Kidney (tissue), 14 donors: ENCODE data around the gene ZNF521. TPM values are rescaled to one million over a fixed set of nuclear protein-coding genes. Genes with fewer than 3 reads are reported as not detected.

ENCODE experiments used
- DNase-seq, 5 donors: peaks; one replicate each; pipeline ENCODE4 v3.0.0-alpha.2; 2013 to 2020
- FAIRE-seq: peaks from 2 replicates; lab custom pipeline; 2012; peaks lifted over from hg19 to GRCh38; lab: Jason Lieb, UNC
- H3K27ac ChIP-seq, 2 donors: one replicate each; pipeline ENCODE4 v1.7.0; 2013; ENCODE audit warnings: low read depth in 2 of 2, low read length in 2 of 2, inconsistent platforms in 1 of 2
- H3K27me3 ChIP-seq: one replicate; pipeline ENCODE4 v1.7.1; 2013; ENCODE audit warnings: low read length, inconsistent platforms; ENCODE audit not compliant: control insufficient read depth, insufficient read depth
- H3K36me3 ChIP-seq, 3 donors: one replicate each; pipeline versions ENCODE4 v1.7.0 to v1.7.1; 2013; ENCODE audit warnings: low read length in 3 of 3, control low read depth in 1 of 3, inconsistent platforms in 1 of 3; ENCODE audit not compliant: insufficient read depth in 3 of 3, control insufficient read depth in 2 of 3
- H3K4me1 ChIP-seq, 3 donors: one replicate each; pipeline versions ENCODE4 v1.7.0 to v1.7.1; 2013; ENCODE audit warnings: low read length in 3 of 3, inconsistent platforms in 1 of 3, low read depth in 1 of 3; ENCODE audit not compliant: control insufficient read depth in 2 of 3, insufficient read depth in 2 of 3
- H3K4me3 ChIP-seq, 3 donors: one replicate each; pipeline versions ENCODE4 v1.7.0 to v1.8.1; 2013; ENCODE audit warnings: low read length in 3 of 3, control low read depth in 1 of 3, inconsistent platforms in 1 of 3
- H3K9ac ChIP-seq, 3 donors: one replicate each; pipeline versions ENCODE4 v1.7.0 to v1.7.1; 2013; ENCODE audit warnings: low read length in 3 of 3, control low read depth in 1 of 3, inconsistent platforms in 1 of 3
- H3K9me3 ChIP-seq, 3 donors: one replicate each; pipeline versions ENCODE4 v1.7.0 to v1.7.1; 2013; ENCODE audit warnings: low read length in 3 of 3, control low read depth in 1 of 3, inconsistent platforms in 1 of 3; ENCODE audit not compliant: control insufficient read depth in 2 of 3, insufficient read depth in 1 of 3
- intact Hi-C: fragments of 100-400 bp; cut with DNase I; formaldehyde crosslinking; loops from one replicate; pipeline ENCODE4 v1.11.1; 2022
- polyA plus RNA-seq: library from polyadenylated mRNA; stranded (reverse); fragments of 350-450 nt; fragmentation: Illumina TruSeq; extraction: RNeasy Lipid Tissue Mini Kit (QIAGEN cat#74804); gene quantifications from one replicate; pipeline ENCODE4 v1.2.3, GENCODE V29; 2014; ENCODE audit warnings: low read depth, low replicate concordance; ENCODE audit not compliant: insufficient read depth
- total RNA-seq: library from RNA; stranded (reverse); fragmentation: NEBNext Ultra II Directional; extraction: Animal tissue kit (Norgen Biotek cat#: 25700); gene quantifications from one replicate; pipeline ENCODE4 v1.2.1, GENCODE V29; 2021
- TF ChIP-seq, protein P1 (sequence below): IDR thresholded peaks from 3 replicates; pipeline ENCODE4 v1.5.1; 2012; ENCODE audit warnings: mild to moderate bottlenecking, moderate library complexity, borderline replicate concordance; ENCODE audit not compliant: insufficient read depth; ENCODE audit errors: extremely low read depth
- donor health status: control.
- donor health status: control.
- donor health status: control.
- donor health status: control.
- donor health status: control.
- donor health status: DM: yes; HTN: yes; CAD: no.
- donor health status: Normal renal cell carcinoma (clear cell type).

Gene ZNF521
- total and polyA plus RNA-seq, 2 donors from 2014 or later = 1.8 to 18.0 TPM

DNA sequence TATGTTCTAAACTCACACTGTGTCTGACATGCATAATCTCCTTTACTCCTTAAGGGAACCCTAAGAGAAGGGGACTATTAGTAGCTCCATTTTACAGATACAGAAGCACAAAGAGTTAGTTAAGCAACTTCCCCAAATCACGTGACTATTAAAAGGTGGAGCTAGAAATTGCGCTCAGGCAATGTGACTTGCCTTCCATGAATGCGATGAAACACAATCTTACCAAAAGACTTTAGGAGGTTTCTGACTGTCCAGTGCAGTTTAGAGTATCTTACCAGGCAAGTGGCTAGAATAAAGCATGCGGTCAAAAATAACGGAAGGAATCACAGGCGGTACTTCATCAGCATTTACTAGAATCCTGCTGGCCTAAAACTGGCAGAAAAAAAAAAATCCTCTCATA, 70.4 kb downstream of the ZNF521 start:
- H3K4me3 ChIP-seq = no peak overlapping the region
- no peak overlapping the region for H3K27ac ChIP-seq
- H3K36me3 ChIP-seq = no peaks in the 10 kb centered on the region
- H3K9ac ChIP-seq = no peak overlapping the region
- TF ChIP-seq, protein P1, sequence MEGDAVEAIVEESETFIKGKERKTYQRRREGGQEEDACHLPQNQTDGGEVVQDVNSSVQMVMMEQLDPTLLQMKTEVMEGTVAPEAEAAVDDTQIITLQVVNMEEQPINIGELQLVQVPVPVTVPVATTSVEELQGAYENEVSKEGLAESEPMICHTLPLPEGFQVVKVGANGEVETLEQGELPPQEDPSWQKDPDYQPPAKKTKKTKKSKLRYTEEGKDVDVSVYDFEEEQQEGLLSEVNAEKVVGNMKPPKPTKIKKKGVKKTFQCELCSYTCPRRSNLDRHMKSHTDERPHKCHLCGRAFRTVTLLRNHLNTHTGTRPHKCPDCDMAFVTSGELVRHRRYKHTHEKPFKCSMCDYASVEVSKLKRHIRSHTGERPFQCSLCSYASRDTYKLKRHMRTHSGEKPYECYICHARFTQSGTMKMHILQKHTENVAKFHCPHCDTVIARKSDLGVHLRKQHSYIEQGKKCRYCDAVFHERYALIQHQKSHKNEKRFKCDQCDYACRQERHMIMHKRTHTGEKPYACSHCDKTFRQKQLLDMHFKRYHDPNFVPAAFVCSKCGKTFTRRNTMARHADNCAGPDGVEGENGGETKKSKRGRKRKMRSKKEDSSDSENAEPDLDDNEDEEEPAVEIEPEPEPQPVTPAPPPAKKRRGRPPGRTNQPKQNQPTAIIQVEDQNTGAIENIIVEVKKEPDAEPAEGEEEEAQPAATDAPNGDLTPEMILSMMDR = no peak
- no peaks in the 10 kb centered on the region for H3K9me3 ChIP-seq
- H3K4me1 ChIP-seq = no peaks in the 10 kb centered on the region
- DNase-seq (no peak), FAIRE-seq (no peak)
- no peaks in the 10 kb centered on the region for H3K27me3 ChIP-seq
- intact Hi-C loops = no loop called here

DNA sequence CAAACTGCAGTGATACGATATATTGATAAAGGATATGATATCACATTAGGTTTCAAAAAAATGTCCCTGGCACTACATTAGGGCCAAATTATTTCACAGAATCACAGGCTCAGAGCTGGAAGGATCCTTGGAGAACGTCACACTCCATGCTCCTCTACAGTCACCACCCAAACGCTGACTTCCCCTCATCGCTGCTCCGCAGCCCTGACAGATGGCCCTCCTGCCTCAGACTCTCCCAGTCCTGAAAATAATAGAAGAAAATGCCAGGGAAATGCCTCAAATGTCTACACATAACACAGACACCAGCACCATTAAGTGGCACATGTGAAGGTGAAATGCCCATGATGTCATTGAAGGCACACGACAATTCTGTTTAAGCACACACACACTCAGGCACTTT, 72.0 kb downstream of the ZNF521 start:
- Histone ChIP-seq H3K27ac (no peak overlapping the region), H3K9ac (no peak overlapping the region), H3K27me3 (no peaks in the 10 kb centered on the region), H3K4me3 (no peak overlapping the region), H3K4me1 (no peaks in the 10 kb centered on the region), H3K36me3 (no peaks in the 10 kb centered on the region), H3K9me3 (no peaks in the 10 kb centered on the region)
- intact Hi-C loops = no loop called here
- TF ChIP-seq, protein P1 = no peak
- no peak for FAIRE-seq
- DNase-seq = no peak

DNA sequence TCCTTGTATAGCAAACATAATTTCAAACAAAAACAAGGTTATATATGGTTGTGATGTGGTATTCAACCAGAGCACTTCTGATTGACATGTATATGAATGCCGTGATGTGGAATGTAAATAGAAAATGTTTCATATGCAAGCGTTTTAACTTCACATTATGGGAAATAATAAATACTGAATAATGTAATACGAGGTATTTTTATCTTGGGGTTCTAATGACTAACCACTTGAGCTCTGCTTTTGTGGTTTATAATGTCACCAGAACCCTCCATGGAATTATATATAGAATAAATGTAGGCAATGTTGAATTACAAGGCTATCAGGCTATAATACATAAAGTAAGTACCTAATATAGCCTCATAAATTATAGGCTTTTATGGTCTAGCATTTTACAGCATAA, 72.4 kb downstream of the ZNF521 start:
- Histone ChIP-seq H3K4me3 (no peak overlapping the region), H3K36me3 (no peaks in the 10 kb centered on the region), H3K4me1 (no peaks in the 10 kb centered on the region), H3K27ac (no peak overlapping the region), H3K9me3 (no peaks in the 10 kb centered on the region), H3K27me3 (no peaks in the 10 kb centered on the region), H3K9ac (no peak overlapping the region)
- FAIRE-seq (no peak), DNase-seq (no peak)
- intact Hi-C loops = no loop called here
- TF ChIP-seq, protein P1 = no peak

DNA sequence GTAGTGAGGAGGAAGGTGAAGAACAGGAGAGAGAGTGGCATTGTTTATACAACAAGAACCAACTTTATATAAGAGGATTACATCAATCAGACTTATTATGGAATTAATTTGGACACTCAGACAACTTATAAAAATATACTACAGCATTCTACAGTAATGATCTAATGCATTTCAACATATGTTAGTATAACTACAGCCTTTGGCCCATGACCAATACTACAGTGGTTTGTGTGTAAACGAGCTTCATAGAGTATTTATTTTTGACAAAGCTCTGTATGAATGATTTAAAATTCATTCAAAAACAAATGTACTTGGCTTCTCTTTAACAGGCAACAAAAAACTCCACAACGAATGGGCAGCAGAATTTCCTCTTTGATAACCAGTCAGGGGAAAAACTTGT, 72.8 kb downstream of the ZNF521 start:
- TF ChIP-seq, protein P1 = no peak
- Histone ChIP-seq H3K9me3 (no peaks in the 10 kb centered on the region), H3K9ac (no peak overlapping the region), H3K27me3 (no peaks in the 10 kb centered on the region), H3K4me3 (no peak overlapping the region), H3K36me3 (no peaks in the 10 kb centered on the region), H3K4me1 (no peaks in the 10 kb centered on the region), H3K27ac (no peak overlapping the region)
- FAIRE-seq (no peak), DNase-seq (no peak)
- intact Hi-C loops = no loop called here
